HL-60/S4 (cell line): ENCODE data around the gene SPRN.

Experiments used
- in situ Hi-C: fragments of 300-500 bp; cut with MboI; formaldehyde crosslinking; loops from 2 replicates; pipeline ENCODE4 v1.14.3; 2022; ENCODE audit warnings: low sequenced_read_pairs

Gene SPRN

GRCh38 chr10:133411523-133412380 lies 12.7 kb downstream of the SPRN start:
- in situ Hi-C loops, result no loop called here

GRCh38 chr10:133405844-133406527 lies 18.4 kb downstream of the SPRN start:
- in situ Hi-C loops, result no loop called here

GRCh38 chr10:133405272-133405671 lies 19.2 kb downstream of the SPRN start:
- in situ Hi-C loops, result no loop called here

- in situ Hi-C loops, result no loop called here
Measured at GRCh38 chr10:133403784-133404183, 20.6 kb downstream of the SPRN start.

GRCh38 chr10:133403359-133403758 lies 21.1 kb downstream of the SPRN start:
- in situ Hi-C loops, result no loop called here

GRCh38 chr10:133401981-133402725 lies 22.3 kb downstream of the SPRN start:
- in situ Hi-C loops, result no loop called here

GRCh38 chr10:133401500-133401899 lies 22.9 kb downstream of the SPRN start:
- in situ Hi-C loops, result no loop called here

- in situ Hi-C loops, result no loop called here
Measured at GRCh38 chr10:133400624-133401424, 23.6 kb downstream of the SPRN start.

- in situ Hi-C loops, result no loop called here
Measured at GRCh38 chr10:133399123-133399601, 25.3 kb downstream of the SPRN start.

- in situ Hi-C loops, result no loop called here
Measured at GRCh38 chr10:133397938-133398337, 26.5 kb downstream of the SPRN start.

GRCh38 chr10:133396035-133396624 lies 28.3 kb downstream of the SPRN start:
- in situ Hi-C loops, result no loop called here

GRCh38 chr10:133394801-133395221 lies 29.6 kb downstream of the SPRN start:
- in situ Hi-C loops, result no loop called here

- in situ Hi-C loops, result no loop called here
Measured at GRCh38 chr10:133394064-133394663, 30.3 kb downstream of the SPRN start, which contains the start of gene MTG1. Gene MTG1, plus strand, starts transcription at chr10:133394157. Its CDS starts 64 bp downstream, at chr10:133394221.

GRCh38 chr10:133393401-133394063 lies 30.9 kb downstream of the SPRN start:
- in situ Hi-C loops, result no loop called here

GRCh38 chr10:133391761-133392518 lies 32.5 kb downstream of the SPRN start:
- in situ Hi-C loops, result no loop called here

- in situ Hi-C loops, result no loop called here
Measured at GRCh38 chr10:133391249-133391635, 33.2 kb downstream of the SPRN start.

- in situ Hi-C loops, result no loop called here
Measured at GRCh38 chr10:133390597-133391248, 33.7 kb downstream of the SPRN start.
